Activated CD8-positive, alpha-beta T cell treated with anti-CD3 and anti-CD28 coated beads, Interleukin-2, amount 10 ng/mL, durations not matched to agents 7 days and 5 days (primary cell): Measurements from ENCODE around the gene GNAT1. TPM values are rescaled to one million over a fixed set of nuclear protein-coding genes. Genes with fewer than 3 reads are reported as not detected.
A peak's percentile ranks its signal among the peaks of the same experiment; 100 is the strongest.

ENCODE experiments used
- ATAC-seq: fragments of 150-1000 bp; cut with Tn5 transposase; one replicate; pipeline ENCODE4 v1.10.0; 2021; ENCODE audit warnings: moderate library complexity
- CTCF ChIA-PET: fragments of 350-600 bp; sonication (Branson Sonifier 250); formaldehyde crosslinking; loops from one replicate; lab custom pipeline; 2021; ENCODE audit warnings: antibody characterized with exemption; lab: Charles Lee
- POLR2A ChIA-PET: fragments of 350-600 bp; sonication (Branson Sonifier 250); formaldehyde crosslinking; loops from one replicate; lab custom pipeline; 2021; ENCODE audit warnings: antibody characterized with exemption; lab: Charles Lee
- DNase-seq: peaks from one replicate; pipeline ENCODE4 v3.0.0-alpha.2; 2020
- H3K27ac Mint-ChIP-seq: one replicate; pipeline ENCODE4 v1.8.0; 2021; ENCODE audit warnings: mild to moderate bottlenecking, mixed read lengths
- H3K27me3 Mint-ChIP-seq: one replicate; pipeline ENCODE4 v1.8.0; 2021; ENCODE audit warnings: low read depth, mixed read lengths
- H3K36me3 Mint-ChIP-seq: one replicate; pipeline ENCODE4 v1.8.0; 2021; ENCODE audit warnings: low read depth, mixed read lengths
- H3K4me1 Mint-ChIP-seq: one replicate; pipeline ENCODE4 v1.8.0; 2021; ENCODE audit warnings: low read depth, mixed read lengths
- H3K4me3 Mint-ChIP-seq: one replicate; pipeline ENCODE4 v1.8.0; 2021; ENCODE audit warnings: mild to moderate bottlenecking, mixed read lengths
- H3K9me3 Mint-ChIP-seq: one replicate; pipeline ENCODE4 v1.8.0; 2022; ENCODE audit warnings: mixed read lengths; ENCODE audit not compliant: insufficient read depth
- total RNA-seq, 2 experiments: library from RNA; stranded (reverse); gene quantifications; one replicate each; pipeline ENCODE4 v1.2.3, GENCODE V29; 2021

GNAT1 gene
- total RNA-seq, 2 experiments from 2014 or later: not detected

DNA sequence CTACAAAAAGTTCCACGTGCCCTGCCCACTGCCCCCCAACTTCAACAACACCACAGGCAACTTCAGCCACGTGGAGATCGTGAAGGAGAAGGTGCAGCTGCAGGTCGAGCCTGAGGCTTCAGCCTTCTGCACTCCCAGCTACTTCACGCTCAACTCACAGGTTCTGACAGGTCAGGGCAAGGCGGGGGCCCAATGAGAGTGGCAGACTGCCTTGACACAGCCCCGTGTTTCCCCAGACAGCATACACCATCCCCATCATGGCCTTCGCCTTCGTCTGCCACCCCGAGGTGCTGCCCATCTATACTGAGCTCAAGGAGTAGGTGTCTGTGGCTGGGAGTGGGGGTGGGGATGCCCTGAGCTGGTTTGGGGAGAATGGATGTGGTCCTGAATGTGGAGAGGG, 26.3 kb downstream of the GNAT1 start:
- Mint-ChIP-seq H3K27ac (no peak overlapping the region), H3K9me3 (no peaks in the 10 kb centered on the region), H3K36me3 (no peaks in the 10 kb centered on the region), H3K4me3 (no peak overlapping the region), H3K4me1 (peaks cover 9% of the 10 kb centered on the region), H3K27me3 (no peaks in the 10 kb centered on the region)
- CTCF ChIA-PET: interaction anchor here (0.9 kb wide), 1 partner anchor 47 kb away, joined by 3 read pairs; no protein-coding TSS in a partner anchor
- POLR2A ChIA-PET: interaction anchor here (1.4 to 1.8 kb wide), 2 partner anchors 9 to 23 kb away, joined by 3 to 4 read pairs; no protein-coding TSS in a partner anchor
- DNase-seq (no peak), ATAC-seq (no peak)

DNA sequence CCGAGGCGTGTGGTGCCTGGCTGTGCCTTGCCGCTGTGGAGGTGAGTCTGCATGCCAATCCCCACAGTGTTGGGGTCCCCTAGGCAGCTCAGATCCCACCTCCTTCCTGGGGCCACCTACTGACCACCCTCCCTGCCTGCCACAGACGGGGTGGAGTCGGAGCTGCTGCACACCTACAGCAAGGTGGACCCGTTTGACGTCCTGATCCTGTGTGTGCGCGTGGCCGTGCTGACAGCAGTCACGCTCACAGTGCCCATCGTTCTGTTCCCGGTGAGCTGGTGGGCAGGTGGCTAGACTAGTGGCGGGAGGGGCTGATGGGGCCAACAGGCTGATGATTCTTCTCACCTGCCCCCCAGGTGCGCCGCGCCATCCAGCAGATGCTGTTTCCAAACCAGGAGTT, 27.0 kb downstream of the GNAT1 start:
- Mint-ChIP-seq H3K4me1 (peaks cover 9% of the 10 kb centered on the region), H3K4me3 (no peak overlapping the region), H3K27me3 (peaks cover 3% of the 10 kb centered on the region), H3K27ac (no peak overlapping the region), H3K9me3 (no peaks in the 10 kb centered on the region), H3K36me3 (no peaks in the 10 kb centered on the region)
- CTCF ChIA-PET: interaction anchor here (0.9 to 4.4 kb wide), 2 partner anchors 25 to 28 kb away, joined by 3 to 49 read pairs; partner anchors contain the start of gene GNAT1
- DNase-seq (no peak), ATAC-seq (no peak)
- POLR2A ChIA-PET: interaction anchor here (1.4 to 1.8 kb wide), 2 partner anchors 8 to 24 kb away, joined by 3 to 4 read pairs; no protein-coding TSS in a partner anchor

DNA sequence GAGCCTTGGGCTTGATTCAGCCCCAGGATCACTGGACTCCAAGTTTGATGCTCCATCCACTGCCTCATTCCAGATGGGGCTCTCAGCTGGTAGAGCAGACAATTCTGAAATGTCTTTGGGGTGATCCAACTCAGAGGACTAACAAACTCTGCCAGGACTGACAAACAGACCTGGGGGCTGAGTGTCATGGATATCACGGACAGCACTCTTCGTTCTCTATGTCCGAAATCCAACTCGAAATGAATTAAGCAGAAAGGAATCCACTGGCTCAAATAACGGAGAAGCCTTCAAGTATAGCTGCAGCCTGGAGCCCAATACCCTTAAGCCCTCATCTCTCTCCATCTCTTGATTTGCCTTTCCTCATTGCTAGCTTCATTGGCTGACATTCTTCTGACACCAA, 27.9 kb downstream of the GNAT1 start:
- Mint-ChIP-seq H3K27ac (no peak overlapping the region), H3K4me3 (no peak overlapping the region), H3K4me1 (peaks cover 9% of the 10 kb centered on the region), H3K27me3 (peaks cover 8% of the 10 kb centered on the region), H3K9me3 (no peaks in the 10 kb centered on the region), H3K36me3 (no peaks in the 10 kb centered on the region)
- CTCF ChIA-PET: interaction anchor here (0.9 to 4.4 kb wide), 4 partner anchors 19 to 27 kb away, joined by 3 to 49 read pairs (median 3); partner anchors contain the start of gene GNAT1
- ATAC-seq (no peak), DNase-seq (no peak)
- POLR2A ChIA-PET: no interaction called here

DNA sequence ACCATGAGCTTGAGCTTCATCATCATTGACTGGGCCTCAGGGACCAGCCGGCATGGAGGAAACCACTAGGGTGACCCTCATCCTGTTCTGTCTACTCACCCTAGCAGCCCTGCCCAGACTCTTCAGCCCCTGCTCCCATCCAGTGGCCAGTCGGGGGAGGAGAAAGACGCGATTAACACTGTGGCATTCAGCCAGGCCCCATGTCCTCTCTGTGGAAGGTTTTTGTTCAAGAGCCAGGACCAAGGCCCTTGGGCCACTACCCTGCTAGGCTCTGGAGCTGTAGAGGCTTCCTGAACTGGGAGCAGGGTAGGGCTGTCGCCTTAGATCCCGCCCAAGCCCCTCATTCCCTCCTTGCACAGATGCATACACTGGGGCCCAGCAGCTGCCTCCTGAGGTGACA, 28.7 kb downstream of the GNAT1 start:
- DNase-seq (no peak), ATAC-seq (no peak)
- POLR2A ChIA-PET: no interaction called here
- peaks cover 12% of the 10 kb centered on the region for H3K27me3 Mint-ChIP-seq
- H3K4me1 Mint-ChIP-seq: peaks cover 9% of the 10 kb centered on the region
- H3K27ac Mint-ChIP-seq: no peak overlapping the region
- H3K4me3 Mint-ChIP-seq: no peak overlapping the region
- H3K9me3 Mint-ChIP-seq: no peaks in the 10 kb centered on the region
- H3K36me3 Mint-ChIP-seq: no peaks in the 10 kb centered on the region
- CTCF ChIA-PET: interaction anchor here (0.8 to 4.4 kb wide), 5 partner anchors 16 to 27 kb away, joined by 3 to 49 read pairs (median 3); partner anchors contain the start of gene GNAT1

DNA sequence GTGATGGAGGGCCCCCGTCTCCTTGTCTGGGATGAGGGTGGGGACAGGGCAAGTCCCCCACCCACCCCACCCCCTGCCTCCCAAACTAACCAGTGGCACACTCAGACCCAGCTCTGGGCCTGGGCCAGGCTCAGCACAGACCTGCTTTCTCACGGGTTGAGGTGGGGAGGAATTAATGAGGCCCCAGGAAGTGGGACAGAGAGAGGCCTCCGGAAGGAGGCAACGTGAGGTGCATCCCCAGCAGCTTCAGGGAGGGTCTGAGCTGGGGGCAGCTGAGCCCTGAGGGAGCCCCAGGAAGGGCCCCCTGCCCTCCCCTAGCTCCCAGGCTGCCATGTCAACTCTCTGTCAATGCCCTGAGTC, 29.6 kb downstream of the GNAT1 start:
- peaks cover 15% of the 10 kb centered on the region for H3K4me1 Mint-ChIP-seq
- DNase-seq: no peak
- ChIA-PET CTCF (interaction anchor here (1.1 to 4.4 kb wide), 4 partner anchors 17 to 36 kb away, joined by 3 to 49 read pairs (median 6); partner anchors contain the start of gene GNAT1), POLR2A (no interaction called here)
- ATAC-seq: no peak
- H3K36me3 Mint-ChIP-seq: no peaks in the 10 kb centered on the region
- no peaks in the 10 kb centered on the region for H3K9me3 Mint-ChIP-seq
- peak overlapping the region; percentile 52 for H3K27ac Mint-ChIP-seq
- H3K4me3 Mint-ChIP-seq: no peak overlapping the region
- H3K27me3 Mint-ChIP-seq: peaks cover 16% of the 10 kb centered on the region

DNA sequence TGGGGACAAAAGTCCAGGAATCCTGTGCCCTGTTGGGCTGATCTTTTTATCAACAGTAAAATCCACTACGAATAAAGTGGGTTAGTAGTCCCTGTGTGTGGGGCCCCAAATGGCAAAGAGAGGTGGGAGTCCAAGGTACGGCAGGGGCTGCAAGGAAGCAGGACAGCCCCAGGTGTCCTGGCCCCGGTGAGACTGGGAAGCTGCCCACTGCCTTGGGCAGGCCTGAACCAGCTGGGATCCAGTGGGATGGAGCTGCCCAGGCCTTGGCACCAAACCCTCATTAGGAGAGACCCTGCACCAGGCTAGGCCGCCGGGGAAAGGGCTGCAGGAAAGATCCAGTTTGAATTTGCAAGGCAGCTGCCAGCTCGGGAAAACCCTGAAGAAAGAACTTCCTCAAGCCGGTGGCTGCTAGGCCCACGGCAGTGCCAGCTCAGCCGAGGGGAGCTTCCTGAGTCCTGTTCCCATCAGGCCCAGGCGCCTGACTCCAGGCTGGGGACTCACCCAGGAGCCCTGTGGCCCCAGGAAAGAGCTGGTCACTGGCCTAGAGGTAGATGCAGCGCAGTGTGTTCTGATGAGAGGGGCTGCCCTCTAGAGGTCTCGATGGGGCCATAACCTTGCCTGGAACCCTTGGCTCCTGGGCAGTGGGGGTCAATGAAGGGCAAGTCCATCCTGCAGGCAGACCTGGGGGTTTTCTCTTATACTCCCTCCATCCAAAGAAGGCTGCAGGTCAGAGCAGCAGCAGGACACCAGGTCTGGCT, 30.2 kb downstream of the GNAT1 start:
- DNase-seq (no peak), ATAC-seq (no peak)
- no peaks in the 10 kb centered on the region for H3K36me3 Mint-ChIP-seq
- POLR2A ChIA-PET: interaction anchor here (1.0 kb wide), 1 partner anchor 27 kb away, joined by 6 read pairs; no protein-coding TSS in a partner anchor
- no peak overlapping the region for H3K4me3 Mint-ChIP-seq
- CTCF ChIA-PET: interaction anchor here (1.1 to 4.4 kb wide), 4 partner anchors 18 to 35 kb away, joined by 3 to 49 read pairs (median 6); partner anchors contain the start of gene GNAT1
- H3K27me3 Mint-ChIP-seq: peaks cover 16% of the 10 kb centered on the region
- no peaks in the 10 kb centered on the region for H3K9me3 Mint-ChIP-seq
- H3K27ac Mint-ChIP-seq: peak overlapping the region; percentile 52
- H3K4me1 Mint-ChIP-seq: peaks cover 19% of the 10 kb centered on the region

DNA sequence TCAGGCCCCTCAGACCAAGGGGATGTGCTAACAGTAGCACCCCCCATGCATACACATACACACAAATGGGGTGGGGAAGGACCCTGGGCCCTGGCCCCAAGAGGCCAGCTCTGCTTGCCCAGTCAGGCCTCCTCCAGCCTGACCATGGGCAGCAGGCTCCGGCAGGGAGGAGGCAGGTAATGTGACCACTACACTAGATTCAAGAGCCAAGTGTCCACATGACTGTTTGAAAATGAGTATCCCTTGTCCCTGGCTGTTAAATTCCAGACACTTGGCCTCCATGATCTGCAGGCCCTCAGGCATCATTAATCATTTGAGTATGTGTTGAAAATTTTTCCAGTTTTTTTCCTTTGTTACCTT, 30.7 kb downstream of the GNAT1 start:
- Mint-ChIP-seq H3K4me3 (no peak overlapping the region), H3K27ac (no peak overlapping the region), H3K36me3 (no peaks in the 10 kb centered on the region), H3K27me3 (peaks cover 16% of the 10 kb centered on the region), H3K9me3 (no peaks in the 10 kb centered on the region), H3K4me1 (peaks cover 23% of the 10 kb centered on the region)
- ATAC-seq (no peak), DNase-seq (no peak)
- ChIA-PET POLR2A (interaction anchor here (1.0 kb wide), 1 partner anchor 27 kb away, joined by 6 read pairs; no protein-coding TSS in a partner anchor), CTCF (interaction anchor here (1.1 to 4.4 kb wide), 3 partner anchors 24 to 34 kb away, joined by 3 to 49 read pairs (median 9); partner anchors contain the start of gene GNAT1)

DNA sequence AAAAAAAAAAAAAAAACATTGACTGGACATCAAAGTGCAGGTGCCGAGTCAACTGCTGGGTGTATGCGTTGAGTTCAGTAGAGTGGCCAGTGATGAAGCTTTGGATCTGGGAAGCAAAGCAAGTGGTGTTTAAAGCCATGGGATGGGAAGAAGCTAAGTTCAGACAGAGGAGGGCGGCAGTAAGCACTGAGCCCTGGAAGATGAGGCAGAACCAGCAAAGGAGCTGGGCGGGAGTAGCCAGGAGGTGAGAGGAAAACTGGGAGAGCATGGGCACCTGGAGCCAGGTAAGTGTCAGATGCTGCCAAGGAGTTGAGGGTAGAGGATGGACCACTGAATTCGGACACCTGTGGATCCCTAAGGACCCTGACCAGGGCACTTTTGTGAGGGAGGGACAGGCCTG, 33.2 kb downstream of the GNAT1 start:
- DNase-seq: no peak
- Mint-ChIP-seq H3K27me3 (peaks cover 16% of the 10 kb centered on the region), H3K4me1 (peaks cover 42% of the 10 kb centered on the region), H3K27ac (no peak overlapping the region), H3K4me3 (no peak overlapping the region), H3K36me3 (no peaks in the 10 kb centered on the region), H3K9me3 (no peaks in the 10 kb centered on the region)
- ChIA-PET CTCF (interaction anchor here (1.4 to 7.6 kb wide), 8 partner anchors 10 to 103 kb away, joined by 3 to 185 read pairs (median 15); partner anchors contain the start of genes GNAI2, GNAT1 and LSMEM2), POLR2A (no interaction called here)
- no peak for ATAC-seq

DNA sequence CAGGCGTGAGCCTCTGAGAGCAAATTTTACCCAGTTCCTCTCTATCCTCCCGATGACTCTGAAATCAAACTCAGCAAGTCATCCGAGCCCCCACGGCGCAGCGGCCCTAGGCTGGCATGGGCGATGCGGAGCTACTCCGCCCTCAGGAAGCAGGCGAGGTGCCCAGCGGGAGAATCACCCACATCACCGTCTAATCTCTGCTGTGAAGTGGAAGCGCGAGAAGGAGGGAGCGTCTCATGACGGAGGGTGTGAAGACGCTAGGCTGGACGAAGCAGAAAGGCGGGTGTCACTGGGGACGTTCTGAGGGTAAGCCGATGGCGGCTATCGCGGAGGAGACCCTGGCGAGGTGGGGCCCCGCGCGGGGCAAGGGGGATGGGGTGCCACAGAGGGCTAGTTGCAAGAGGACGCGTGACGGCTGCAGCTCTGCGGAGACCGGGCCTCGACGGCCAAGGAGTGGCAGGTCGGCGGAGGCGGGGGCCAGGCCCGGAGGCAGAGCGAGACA, 35.5 kb downstream of the GNAT1 start:
- Mint-ChIP-seq H3K9me3 (no peaks in the 10 kb centered on the region), H3K27me3 (peaks cover 16% of the 10 kb centered on the region), H3K4me3 (peak overlapping the region; percentile 91), H3K4me1 (peaks cover 34% of the 10 kb centered on the region), H3K36me3 (no peaks in the 10 kb centered on the region), H3K27ac (peak overlapping the region; percentile 90)
- ATAC-seq: peak; percentile 27
- peak; percentile 59 for DNase-seq
- POLR2A ChIA-PET: interaction anchor here (0.6 to 3.0 kb wide), 8 partner anchors 9 to 381 kb away, joined by 3 to 23 read pairs (median 10); no protein-coding TSS in a partner anchor
- CTCF ChIA-PET: interaction anchor here (0.7 to 7.6 kb wide), 27 partner anchors 9 to 127 kb away, joined by 3 to 185 read pairs (median 6); partner anchors contain the start of genes GNAI2, GNAT1, HYAL3 and NAA80

DNA sequence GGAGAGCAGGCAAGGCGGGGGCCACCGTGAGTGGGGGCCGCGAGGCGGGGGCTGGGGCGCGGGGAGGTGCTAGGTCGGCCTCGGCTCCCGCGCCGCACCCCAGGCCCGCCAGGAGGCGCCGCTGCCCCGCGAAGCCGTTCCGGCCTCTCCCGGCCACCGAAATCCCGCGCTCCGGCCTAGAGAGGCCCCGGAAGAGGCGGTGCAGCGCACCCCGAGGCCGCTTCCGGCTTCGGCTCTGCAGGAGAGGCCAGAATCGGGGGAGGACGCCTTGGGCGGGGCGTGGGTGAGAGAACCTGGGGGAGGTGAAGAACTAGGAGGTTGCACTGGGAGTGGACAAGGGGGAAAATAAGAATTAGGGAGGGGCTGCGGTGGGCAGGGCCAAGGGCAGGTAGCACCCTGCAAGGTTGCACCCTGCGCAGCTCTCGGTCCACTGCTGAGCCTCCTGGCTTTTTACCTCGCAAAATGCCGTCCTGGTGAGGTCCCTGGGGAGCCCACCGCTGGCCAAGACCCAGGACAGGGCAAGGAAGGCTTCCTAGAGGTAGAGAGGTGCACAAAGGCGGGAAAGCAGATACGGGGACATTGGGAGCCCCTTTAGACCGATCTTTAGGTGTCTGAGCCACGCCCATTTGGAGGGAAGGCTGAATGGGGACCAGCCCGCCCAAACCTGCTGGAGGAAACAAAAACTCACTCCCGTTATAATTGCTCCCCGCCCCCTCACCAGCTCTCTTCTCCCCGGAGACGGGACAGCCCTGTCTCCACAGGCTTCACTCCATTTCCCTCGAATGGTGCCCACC, 36.2 kb downstream of the GNAT1 start:
- ChIA-PET CTCF (interaction anchor here (0.7 to 7.6 kb wide), 29 partner anchors 8 to 127 kb away, joined by 3 to 185 read pairs (median 5); partner anchors contain the start of genes GNAI2, GNAT1, HYAL3 and NAA80), POLR2A (interaction anchor here (0.6 to 3.0 kb wide), 10 partner anchors 10 to 381 kb away, joined by 3 to 23 read pairs (median 5); partner anchors contain the start of genes HYAL3 and NAA80)
- peak; percentile 94 for DNase-seq

More for the DNA sequence above, 36.2 kb downstream of the GNAT1 start:
- Mint-ChIP-seq H3K4me1 (peaks cover 34% of the 10 kb centered on the region), H3K27ac (peak overlapping the region; percentile 90), H3K36me3 (no peaks in the 10 kb centered on the region), H3K4me3 (peak overlapping the region; percentile 91), H3K27me3 (peaks cover 16% of the 10 kb centered on the region), H3K9me3 (no peaks in the 10 kb centered on the region)
- peak; percentile 89 for ATAC-seq
